GM21381 (cell line): Measurements from ENCODE around the gene LAMA5.

ENCODE experiments used
- ATAC-seq: cut with Tn5 transposase; IDR thresholded peaks from one replicate; pipeline ENCODE4 v1.9.1; 2021; ENCODE audit warnings: mild to moderate bottlenecking, moderate library complexity; ENCODE audit not compliant: unreplicated experiment

The LAMA5 gene

GRCh38 chr20:62293111-62293784 lies 73.9 kb downstream of the LAMA5 start:
- no peak for ATAC-seq

- ATAC-seq, result no peak
Observed at GRCh38 chr20:62292108-62292507, 75.0 kb downstream of the LAMA5 start.

GRCh38 chr20:62291251-62292066 lies 75.7 kb downstream of the LAMA5 start:
- ATAC-seq, result no peak

- no peak for ATAC-seq
Observed at GRCh38 chr20:62289898-62290297, 77.2 kb downstream of the LAMA5 start.

- no peak for ATAC-seq
Observed at GRCh38 chr20:62289131-62289530, 78.0 kb downstream of the LAMA5 start.

GRCh38 chr20:62288535-62289105 lies 78.5 kb downstream of the LAMA5 start:
- ATAC-seq, result no peak

GRCh38 chr20:62287759-62288534 lies 79.2 kb downstream of the LAMA5 start:
- no peak for ATAC-seq

GRCh38 chr20:62287129-62287528 lies 80.0 kb downstream of the LAMA5 start:
- no peak for ATAC-seq

- no peak for ATAC-seq
Observed at GRCh38 chr20:62286493-62287064, 80.5 kb downstream of the LAMA5 start.

GRCh38 chr20:62285722-62286121 lies 81.4 kb downstream of the LAMA5 start:
- ATAC-seq, result no peak

GRCh38 chr20:62285151-62285550 lies 82.0 kb downstream of the LAMA5 start:
- no peak for ATAC-seq

GRCh38 chr20:62284448-62284847 lies 82.7 kb downstream of the LAMA5 start:
- ATAC-seq, result no peak

- ATAC-seq, result no peak
Observed at GRCh38 chr20:62282877-62283503, 84.1 kb downstream of the LAMA5 start.

- ATAC-seq, result no peak
Observed at GRCh38 chr20:62282103-62282502, 85.0 kb downstream of the LAMA5 start.

GRCh38 chr20:62281161-62281933 lies 85.8 kb downstream of the LAMA5 start:
- no peak for ATAC-seq

- no peak for ATAC-seq
Observed at GRCh38 chr20:62280303-62280702, 86.8 kb downstream of the LAMA5 start.

- ATAC-seq, result no peak
Observed at GRCh38 chr20:62277253-62277652, 89.9 kb downstream of the LAMA5 start.

- no peak for ATAC-seq
Observed at GRCh38 chr20:62276439-62276838, 90.7 kb downstream of the LAMA5 start.

GRCh38 chr20:62275219-62275618 lies 91.9 kb downstream of the LAMA5 start:
- no peak for ATAC-seq
